ENCODE measurements around the gene P2RY11. TPM values are rescaled to one million over a fixed set of nuclear protein-coding genes. Genes with fewer than 3 reads are reported as not detected.

The P2RY11 gene
- polyA plus RNA-seq, 2 of the 4 experiments (the other 2 are of a cell fraction): 1.9 to 6.4 TPM

DNA sequence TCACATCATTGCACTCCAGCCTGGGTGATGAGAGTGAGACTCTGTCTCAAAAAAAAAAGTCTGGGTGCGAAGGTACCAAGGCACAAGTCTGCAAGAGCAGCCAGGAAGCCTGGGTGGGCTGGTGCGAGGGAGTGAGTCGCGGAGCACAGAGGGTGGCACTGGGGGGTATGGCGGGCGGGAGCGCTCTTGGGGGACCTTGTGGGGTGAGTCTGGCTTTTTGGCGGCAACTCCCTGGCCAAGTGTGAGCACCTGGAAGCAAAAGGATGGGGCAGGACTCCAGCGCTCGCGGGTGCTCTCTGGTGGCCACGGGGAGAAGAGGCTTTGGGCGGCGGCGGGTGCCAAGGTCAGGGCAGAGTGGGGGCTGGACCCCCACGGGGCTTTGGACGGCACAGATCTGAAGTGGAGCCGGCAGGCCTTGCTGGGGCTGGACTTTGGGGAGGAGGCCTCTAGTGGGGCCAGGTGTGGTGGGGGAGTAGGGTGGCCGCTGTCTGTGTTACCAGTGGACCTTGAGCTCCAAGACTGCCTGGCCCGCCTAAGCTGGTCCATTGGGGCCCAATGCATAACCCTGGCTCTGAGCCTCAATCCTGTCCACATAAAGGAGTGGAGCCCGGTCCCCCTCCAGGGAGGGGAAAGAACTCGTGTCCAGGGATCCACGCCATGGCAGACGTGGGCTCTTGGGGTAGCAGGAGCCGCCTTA is 1.6 kb downstream of the P2RY11 start:
- Histone ChIP-seq H3K27ac (peak overlapping the region in 1 of 2 experiments; percentile 34; a peak in 2 of 6 replicates), H3K4me1 (peaks cover 21% of the 10 kb centered on the region; the same call in 2 of the 3 replicates), H3K9me3 (no peaks in the 10 kb centered on the region), H3K4me2 (no peak overlapping the region), H3K4me3 (no peak overlapping the region)
- DNase-seq (ENCODE audit: low read depth in 1 of 2, low spot score in 1 of 2) (peak in 1 of 2 experiments; percentile 64), ATAC-seq (peak; percentile 35 to 62), FAIRE-seq (no peak)
- TF ChIP-seq, protein P1, sequence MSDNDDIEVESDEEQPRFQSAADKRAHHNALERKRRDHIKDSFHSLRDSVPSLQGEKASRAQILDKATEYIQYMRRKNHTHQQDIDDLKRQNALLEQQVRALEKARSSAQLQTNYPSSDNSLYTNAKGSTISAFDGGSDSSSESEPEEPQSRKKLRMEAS (IDR thresholded peaks at IDR 0.05): peak; percentile 44; the same call in 1 of the 2 replicates
- TF ChIP-seq ESRRA (IDR thresholded peaks at IDR 0.05; ENCODE audit: borderline replicate concordance, low read length): no peak
- peak in 1 of 2 experiments; percentile 27; a peak in 1 of 5 replicates for TF ChIP-seq JUN (IDR thresholded peaks at IDR 0.05)
- TF ChIP-seq TP53 (CRISPR knock-in tag; IDR thresholded peaks at IDR 0.05): peak; percentile 14; the same call in 1 of the 2 replicates
- TF ChIP-seq CEBPB (IDR thresholded peaks at IDR 0.05): no peak
- peak; percentile 50; the same call in 2 of the 3 replicates for TF ChIP-seq SMC3 (IDR thresholded peaks at IDR 0.05)
- TF ChIP-seq SREBF2 (IDR thresholded peaks at IDR 0.05): no peak
- TF ChIP-seq ZC3H11A (IDR thresholded peaks at IDR 0.05): no peak
- TF ChIP-seq FOSL2 (IDR thresholded peaks at IDR 0.05): no peak
- no peak for TF ChIP-seq FOSL2 (CRISPR knock-in tag; IDR thresholded peaks at IDR 0.05)
- peak; percentile 76; the same call in 1 of the 2 replicates for TF ChIP-seq RARB (CRISPR knock-in tag; IDR thresholded peaks at IDR 0.05)
- TF ChIP-seq, protein P2, sequence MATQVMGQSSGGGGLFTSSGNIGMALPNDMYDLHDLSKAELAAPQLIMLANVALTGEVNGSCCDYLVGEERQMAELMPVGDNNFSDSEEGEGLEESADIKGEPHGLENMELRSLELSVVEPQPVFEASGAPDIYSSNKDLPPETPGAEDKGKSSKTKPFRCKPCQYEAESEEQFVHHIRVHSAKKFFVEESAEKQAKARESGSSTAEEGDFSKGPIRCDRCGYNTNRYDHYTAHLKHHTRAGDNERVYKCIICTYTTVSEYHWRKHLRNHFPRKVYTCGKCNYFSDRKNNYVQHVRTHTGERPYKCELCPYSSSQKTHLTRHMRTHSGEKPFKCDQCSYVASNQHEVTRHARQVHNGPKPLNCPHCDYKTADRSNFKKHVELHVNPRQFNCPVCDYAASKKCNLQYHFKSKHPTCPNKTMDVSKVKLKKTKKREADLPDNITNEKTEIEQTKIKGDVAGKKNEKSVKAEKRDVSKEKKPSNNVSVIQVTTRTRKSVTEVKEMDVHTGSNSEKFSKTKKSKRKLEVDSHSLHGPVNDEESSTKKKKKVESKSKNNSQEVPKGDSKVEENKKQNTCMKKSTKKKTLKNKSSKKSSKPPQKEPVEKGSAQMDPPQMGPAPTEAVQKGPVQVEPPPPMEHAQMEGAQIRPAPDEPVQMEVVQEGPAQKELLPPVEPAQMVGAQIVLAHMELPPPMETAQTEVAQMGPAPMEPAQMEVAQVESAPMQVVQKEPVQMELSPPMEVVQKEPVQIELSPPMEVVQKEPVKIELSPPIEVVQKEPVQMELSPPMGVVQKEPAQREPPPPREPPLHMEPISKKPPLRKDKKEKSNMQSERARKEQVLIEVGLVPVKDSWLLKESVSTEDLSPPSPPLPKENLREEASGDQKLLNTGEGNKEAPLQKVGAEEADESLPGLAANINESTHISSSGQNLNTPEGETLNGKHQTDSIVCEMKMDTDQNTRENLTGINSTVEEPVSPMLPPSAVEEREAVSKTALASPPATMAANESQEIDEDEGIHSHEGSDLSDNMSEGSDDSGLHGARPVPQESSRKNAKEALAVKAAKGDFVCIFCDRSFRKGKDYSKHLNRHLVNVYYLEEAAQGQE (IDR thresholded peaks at IDR 0.05): no peak
- TF ChIP-seq, protein P3, sequence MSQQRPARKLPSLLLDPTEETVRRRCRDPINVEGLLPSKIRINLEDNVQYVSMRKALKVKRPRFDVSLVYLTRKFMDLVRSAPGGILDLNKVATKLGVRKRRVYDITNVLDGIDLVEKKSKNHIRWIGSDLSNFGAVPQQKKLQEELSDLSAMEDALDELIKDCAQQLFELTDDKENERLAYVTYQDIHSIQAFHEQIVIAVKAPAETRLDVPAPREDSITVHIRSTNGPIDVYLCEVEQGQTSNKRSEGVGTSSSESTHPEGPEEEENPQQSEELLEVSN (IDR thresholded peaks at IDR 0.05; ENCODE audit: borderline replicate concordance, low read depth): peak; percentile 70; the same call in 1 of the 2 replicates
- no peak for TF ChIP-seq MAZ (IDR thresholded peaks at IDR 0.05; ENCODE audit: borderline replicate concordance, low read depth, low read length)
- no peak for TF ChIP-seq MYC (IDR thresholded peaks at IDR 0.05; ENCODE audit: borderline replicate concordance, low read length)
- TF ChIP-seq RAD21 (conservative IDR thresholded peaks at IDR 0.05 in 1 of 2, IDR thresholded peaks at IDR 0.05 in 1 of 2): peak; percentile 30 to 33; a peak in 2 of 5 replicates
- TF ChIP-seq, protein P4, sequence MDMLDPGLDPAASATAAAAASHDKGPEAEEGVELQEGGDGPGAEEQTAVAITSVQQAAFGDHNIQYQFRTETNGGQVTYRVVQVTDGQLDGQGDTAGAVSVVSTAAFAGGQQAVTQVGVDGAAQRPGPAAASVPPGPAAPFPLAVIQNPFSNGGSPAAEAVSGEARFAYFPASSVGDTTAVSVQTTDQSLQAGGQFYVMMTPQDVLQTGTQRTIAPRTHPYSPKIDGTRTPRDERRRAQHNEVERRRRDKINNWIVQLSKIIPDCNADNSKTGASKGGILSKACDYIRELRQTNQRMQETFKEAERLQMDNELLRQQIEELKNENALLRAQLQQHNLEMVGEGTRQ (IDR thresholded peaks at IDR 0.05): no peak
- no peak for TF ChIP-seq EP300 (IDR thresholded peaks at IDR 0.05)
- 0 out of 2 replicates have a peak, but pooled peaks have one; percentile 52 for TF ChIP-seq FOSB (CRISPR knock-in tag; IDR thresholded peaks at IDR 0.05)
- TF ChIP-seq, protein P5, sequence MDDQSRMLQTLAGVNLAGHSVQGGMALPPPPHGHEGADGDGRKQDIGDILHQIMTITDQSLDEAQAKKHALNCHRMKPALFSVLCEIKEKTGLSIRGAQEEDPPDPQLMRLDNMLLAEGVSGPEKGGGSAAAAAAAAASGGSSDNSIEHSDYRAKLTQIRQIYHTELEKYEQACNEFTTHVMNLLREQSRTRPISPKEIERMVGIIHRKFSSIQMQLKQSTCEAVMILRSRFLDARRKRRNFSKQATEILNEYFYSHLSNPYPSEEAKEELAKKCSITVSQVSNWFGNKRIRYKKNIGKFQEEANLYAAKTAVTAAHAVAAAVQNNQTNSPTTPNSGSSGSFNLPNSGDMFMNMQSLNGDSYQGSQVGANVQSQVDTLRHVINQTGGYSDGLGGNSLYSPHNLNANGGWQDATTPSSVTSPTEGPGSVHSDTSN (IDR thresholded peaks at IDR 0.05): peak; percentile 74
- no peak for TF ChIP-seq ZNF302 (CRISPR knock-in tag; IDR thresholded peaks at IDR 0.05)
- TF ChIP-seq CBX2 (IDR thresholded peaks at IDR 0.05; ENCODE audit: borderline replicate concordance, low read depth): no peak
- TF ChIP-seq RNF2 (IDR thresholded peaks at IDR 0.05; ENCODE audit: borderline replicate concordance, low read depth): no peak
- TF ChIP-seq NR3C1 (IDR thresholded peaks at IDR 0.05): no peak
- TF ChIP-seq, protein P6, sequence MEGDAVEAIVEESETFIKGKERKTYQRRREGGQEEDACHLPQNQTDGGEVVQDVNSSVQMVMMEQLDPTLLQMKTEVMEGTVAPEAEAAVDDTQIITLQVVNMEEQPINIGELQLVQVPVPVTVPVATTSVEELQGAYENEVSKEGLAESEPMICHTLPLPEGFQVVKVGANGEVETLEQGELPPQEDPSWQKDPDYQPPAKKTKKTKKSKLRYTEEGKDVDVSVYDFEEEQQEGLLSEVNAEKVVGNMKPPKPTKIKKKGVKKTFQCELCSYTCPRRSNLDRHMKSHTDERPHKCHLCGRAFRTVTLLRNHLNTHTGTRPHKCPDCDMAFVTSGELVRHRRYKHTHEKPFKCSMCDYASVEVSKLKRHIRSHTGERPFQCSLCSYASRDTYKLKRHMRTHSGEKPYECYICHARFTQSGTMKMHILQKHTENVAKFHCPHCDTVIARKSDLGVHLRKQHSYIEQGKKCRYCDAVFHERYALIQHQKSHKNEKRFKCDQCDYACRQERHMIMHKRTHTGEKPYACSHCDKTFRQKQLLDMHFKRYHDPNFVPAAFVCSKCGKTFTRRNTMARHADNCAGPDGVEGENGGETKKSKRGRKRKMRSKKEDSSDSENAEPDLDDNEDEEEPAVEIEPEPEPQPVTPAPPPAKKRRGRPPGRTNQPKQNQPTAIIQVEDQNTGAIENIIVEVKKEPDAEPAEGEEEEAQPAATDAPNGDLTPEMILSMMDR (IDR thresholded peaks at IDR 0.05): peak; percentile 51
- POLR2A ChIA-PET: interaction anchor here (0.6 to 1.6 kb wide), 4 partner anchors 17 to 487 kb away, joined by 3 to 9 read pairs (median 4); no protein-coding TSS in a partner anchor
- CTCF ChIA-PET: interaction anchor here (0.6 to 2.3 kb wide), 7 partner anchors 9 to 182 kb away, joined by 3 to 12 read pairs (median 3); no protein-coding TSS in a partner anchor
- WGBS (ENCODE audit: missing lambda C conversion rate): 55% methylated on average over 13 of the region's 25 CpGs
